ENCODE measurements around the gene CGB7. TPM values are rescaled to one million over a fixed set of nuclear protein-coding genes. Genes with fewer than 3 reads are reported as not detected.

Gene CGB7
- total and polyA plus RNA-seq, 2 of the 13 experiments (the other 11 are each of a cell fraction or from before 2014, with no cell fraction given) = 0.07 TPM; not detected in 1

- Histone ChIP-seq H3K9me3 (ENCODE audit: low read length) (no peaks in the 10 kb centered on the region; the same call in 1 of the 2 replicates), H3K4me3 (replicated peaks in 1 of 3; ENCODE audit: insufficient read depth in 1 of 3, low read depth in 2 of 3, low read length in 3 of 3) (peak overlapping the region; percentile 91 to 97 (median 93)), H3K27me3 (ENCODE audit: control insufficient read depth in 1 of 2, insufficient read depth in 2 of 2, low read length in 2 of 2) (no peaks in the 10 kb centered on the region; a peak in 1 of 5 replicates), H3K27ac (ENCODE audit: extremely low read length, insufficient read depth, low read length) (peak overlapping the region; percentile 94), H3K9ac (ENCODE audit: insufficient read depth, low read depth, low read length) (peak overlapping the region; percentile 99), H3K4me1 (ENCODE audit: insufficient read depth, low read length) (peaks cover 43% of the 10 kb centered on the region), H3K36me3 (replicated peaks in 1 of 2; ENCODE audit: control insufficient read depth in 1 of 2, insufficient read depth in 2 of 2, low read length in 2 of 2) (peaks cover 20 to 31% of the 10 kb centered on the region in 2 experiments), H3K4me2 (ENCODE audit: low read depth, low read length) (peak overlapping the region; percentile 99), H4K20me1 (ENCODE audit: insufficient read depth, low read length) (peaks cover 38% of the 10 kb centered on the region), H2AFZ (ENCODE audit: low read length) (no peak overlapping the region), H3K79me2 (ENCODE audit: insufficient read depth, low read length) (peaks cover 47% of the 10 kb centered on the region)
- intact Hi-C loops (cut with micrococcal nuclease; ENCODE audit: unreplicated experiment) = no loop called here
- in situ Hi-C loops (cut with HindIII; ENCODE audit: extremely low pct_ligation_motif_present, low pct_unique_long_range_greater_than_20kb) = no loop called here
- no TSS peak for BruUV-seq (replicated peaks)
- DNase-seq (ENCODE audit: low spot score) (no peak), FAIRE-seq (no peak), ATAC-seq (no peak)
- no peak for TF ChIP-seq MAF1 (CRISPR knock-in tag; IDR thresholded peaks at IDR 0.05; ENCODE audit: borderline replicate concordance)
- no peak for TF ChIP-seq AFF4 (CRISPR knock-in tag; IDR thresholded peaks at IDR 0.05)
- TF ChIP-seq ZNF430 (CRISPR knock-in tag; IDR thresholded peaks at IDR 0.05) = 0 out of 2 replicates have a peak, but pooled peaks have one; percentile 55
- TF ChIP-seq ZNF572 (CRISPR knock-in tag; IDR thresholded peaks at IDR 0.05) = 0 out of 2 replicates have a peak, but pooled peaks have one; percentile 26
- 20% methylated on average over 11 of the region's 11 CpGs for WGBS (ENCODE audit: low lambda C conversion rate)
- CTCF ChIA-PET (ENCODE audit: low intra/inter-chr PET ratio, low total read pairs) = no interaction called here
- POLR2A ChIA-PET = interaction anchor here (1.1 to 1.2 kb wide), 2 partner anchors 11 to 27 kb away, joined by 4 to 6 read pairs; no protein-coding TSS in a partner anchor
These were observed 28.7 kb upstream of the CGB7 start for GRCh38 chr19:49086296-49086695.
